KMS-11 (cell line): Measurements from ENCODE around the gene LRRC3C.

ENCODE experiments used
- H2AFZ ChIP-seq: fragments of 200-600 bp; sonication (generic); 2 replicates; pipeline ENCODE4 v1.6.1; 2016; ENCODE audit warnings: antibody characterized with exemption, mixed run types, low read depth
- H3K27ac ChIP-seq: fragments of 200-600 bp; sonication (generic); 2 replicates; pipeline ENCODE4 v1.6.1; 2016; ENCODE audit warnings: mild to moderate bottlenecking, mixed run types
- H3K27me3 ChIP-seq: fragments of 200-600 bp; sonication (generic); 2 replicates; pipeline ENCODE4 v1.6.1; 2017; ENCODE audit warnings: mild to moderate bottlenecking, low read depth, mixed run types, moderate library complexity; ENCODE audit not compliant: insufficient read depth
- H3K36me3 ChIP-seq: fragments of 200-600 bp; sonication (generic); 2 replicates; pipeline ENCODE4 v1.6.1; 2017; ENCODE audit warnings: mild to moderate bottlenecking, mixed run types; ENCODE audit not compliant: insufficient read depth
- H3K4me1 ChIP-seq: fragments of 200-600 bp; sonication (generic); 2 replicates; pipeline ENCODE4 v1.6.1; 2016; ENCODE audit warnings: mild to moderate bottlenecking, low read depth, mixed run types; ENCODE audit not compliant: poor library complexity, severe bottlenecking
- H3K4me2 ChIP-seq: fragments of 200-600 bp; sonication (generic); 2 replicates; pipeline ENCODE4 v1.7.0; 2016; ENCODE audit warnings: mild to moderate bottlenecking, mixed run types
- H3K4me3 ChIP-seq: fragments of 200-600 bp; sonication (generic); IDR thresholded peaks from 2 replicates; pipeline ENCODE4 v1.6.1; 2017; ENCODE audit warnings: low read depth, low read length, mixed read lengths; ENCODE audit not compliant: insufficient read depth
- H3K79me2 ChIP-seq: fragments of 200-600 bp; sonication (generic); 2 replicates; pipeline ENCODE4 v1.6.1; 2016; ENCODE audit warnings: low read depth, mixed run types; ENCODE audit not compliant: insufficient read depth
- H3K9ac ChIP-seq: fragments of 200-600 bp; sonication (generic); 2 replicates; pipeline ENCODE4 v1.6.1; 2016; ENCODE audit warnings: mild to moderate bottlenecking, mixed run types
- H4K20me1 ChIP-seq: fragments of 200-600 bp; sonication (generic); 2 replicates; pipeline ENCODE4 v1.6.1; 2016; ENCODE audit warnings: mild to moderate bottlenecking, mixed run types; ENCODE audit not compliant: insufficient read depth
- CTCF ChIP-seq: fragments of 200-600 bp; sonication (generic); conservative IDR thresholded peaks from 2 replicates; pipeline ENCODE4 v1.6.1; 2017; ENCODE audit warnings: low read depth, mild to moderate bottlenecking, antibody characterized with exemption, low read length, moderate library complexity, mixed read lengths

The LRRC3C gene

GRCh38 chr17:39968761-39969160 lies 41.2 kb downstream of the LRRC3C start:
- Histone ChIP-seq H4K20me1 (no peaks in the 10 kb centered on the region), H3K79me2 (no peaks in the 10 kb centered on the region), H3K27me3 (peaks cover 7% of the 10 kb centered on the region; the same call in 1 of the 2 replicates), H3K4me1 (no peaks in the 10 kb centered on the region), H3K4me2 (no peak overlapping the region), H3K9ac (no peak overlapping the region), H3K27ac (no peak overlapping the region), H3K36me3 (no peaks in the 10 kb centered on the region), H3K4me3 (no peak overlapping the region), H2AFZ (no peak overlapping the region)
- TF ChIP-seq CTCF, result no peak

- Histone ChIP-seq H3K4me3 (no peak overlapping the region), H3K9ac (no peak overlapping the region)
These were observed 41.8 kb downstream of the LRRC3C start for GRCh38 chr17:39969375-39969774.

DNA sequence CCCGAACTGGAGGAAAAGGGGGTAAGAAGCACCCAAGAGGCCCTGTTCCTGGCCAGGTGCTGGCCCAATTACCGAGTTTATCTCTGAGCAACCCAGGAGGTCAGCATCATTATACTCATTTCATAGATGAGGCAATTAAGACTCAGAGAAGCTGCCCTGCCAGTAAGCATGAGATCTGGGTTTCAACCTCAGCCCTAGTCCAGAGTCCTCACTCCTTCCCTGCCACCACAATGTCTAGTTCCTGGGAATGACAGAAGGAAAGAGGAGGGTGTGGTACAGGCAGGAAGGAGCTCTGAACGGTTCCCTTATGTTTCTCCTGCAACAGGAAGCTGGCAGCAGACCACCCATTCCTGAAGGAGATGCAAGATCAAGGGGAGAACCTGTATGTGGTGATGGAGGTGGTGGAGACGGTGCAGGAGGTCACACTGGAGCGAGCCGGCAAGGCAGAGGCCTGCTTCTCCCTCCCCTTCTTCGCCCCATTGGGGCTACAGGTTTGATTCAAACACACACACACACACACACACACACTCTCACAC lies 42.7 kb downstream of the LRRC3C start:
- Histone ChIP-seq H3K9ac (no peak overlapping the region), H3K4me3 (no peak overlapping the region), H3K79me2 (no peaks in the 10 kb centered on the region), H3K4me1 (no peaks in the 10 kb centered on the region), H4K20me1 (no peaks in the 10 kb centered on the region), H3K27me3 (peaks cover 7% of the 10 kb centered on the region; the same call in 1 of the 2 replicates), H3K4me2 (no peak overlapping the region), H3K27ac (no peak overlapping the region), H2AFZ (no peak overlapping the region), H3K36me3 (no peaks in the 10 kb centered on the region)
- TF ChIP-seq CTCF, result no peak

More at GRCh38 chr17:39969375-39969774, 41.8 kb downstream of the LRRC3C start:
- no peaks in the 10 kb centered on the region for H3K79me2 ChIP-seq
- H4K20me1 ChIP-seq, result no peaks in the 10 kb centered on the region
- peaks cover 7% of the 10 kb centered on the region; the same call in 1 of the 2 replicates for H3K27me3 ChIP-seq
- H3K36me3 ChIP-seq, result no peaks in the 10 kb centered on the region
- H3K27ac ChIP-seq, result no peak overlapping the region
- H2AFZ ChIP-seq, result no peak overlapping the region
- no peak for TF ChIP-seq CTCF
- H3K4me2 ChIP-seq, result no peak overlapping the region
- H3K4me1 ChIP-seq, result no peaks in the 10 kb centered on the region

DNA sequence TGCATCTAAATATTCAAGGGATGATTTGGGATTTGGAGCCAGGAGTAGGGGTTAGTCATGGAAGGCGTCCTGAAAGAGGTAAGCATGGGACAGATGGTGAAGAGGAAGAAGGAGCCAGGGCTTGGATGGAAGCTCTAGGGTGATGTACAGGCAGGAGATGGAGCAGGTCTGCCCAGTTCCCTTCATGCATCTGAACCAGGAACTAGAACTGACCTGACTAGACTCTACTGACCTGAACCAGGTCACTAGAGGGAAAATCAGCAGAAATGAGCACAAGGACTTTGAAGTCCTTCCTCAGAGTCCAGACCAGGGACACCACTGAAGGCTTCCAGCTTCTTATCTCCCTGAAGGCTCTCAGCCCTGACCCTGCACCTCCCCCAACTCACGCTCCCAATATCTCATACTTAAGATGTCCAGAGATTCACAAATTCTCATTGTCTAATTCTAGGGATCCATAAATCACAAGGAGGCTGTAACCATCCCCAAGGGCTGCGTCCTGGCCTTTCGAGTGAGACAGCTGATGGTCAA lies 43.6 kb downstream of the LRRC3C start:
- Histone ChIP-seq H3K9ac (no peak overlapping the region), H3K4me3 (no peak overlapping the region), H3K79me2 (no peaks in the 10 kb centered on the region), H3K27ac (no peak overlapping the region), H3K27me3 (peaks cover 7% of the 10 kb centered on the region; the same call in 1 of the 2 replicates), H3K36me3 (no peaks in the 10 kb centered on the region), H4K20me1 (no peaks in the 10 kb centered on the region), H3K4me2 (no peak overlapping the region), H3K4me1 (no peaks in the 10 kb centered on the region), H2AFZ (no peak overlapping the region)
- no peak for TF ChIP-seq CTCF
